ENCODE results near the gene GRID1.

GRID1 gene

DNA sequence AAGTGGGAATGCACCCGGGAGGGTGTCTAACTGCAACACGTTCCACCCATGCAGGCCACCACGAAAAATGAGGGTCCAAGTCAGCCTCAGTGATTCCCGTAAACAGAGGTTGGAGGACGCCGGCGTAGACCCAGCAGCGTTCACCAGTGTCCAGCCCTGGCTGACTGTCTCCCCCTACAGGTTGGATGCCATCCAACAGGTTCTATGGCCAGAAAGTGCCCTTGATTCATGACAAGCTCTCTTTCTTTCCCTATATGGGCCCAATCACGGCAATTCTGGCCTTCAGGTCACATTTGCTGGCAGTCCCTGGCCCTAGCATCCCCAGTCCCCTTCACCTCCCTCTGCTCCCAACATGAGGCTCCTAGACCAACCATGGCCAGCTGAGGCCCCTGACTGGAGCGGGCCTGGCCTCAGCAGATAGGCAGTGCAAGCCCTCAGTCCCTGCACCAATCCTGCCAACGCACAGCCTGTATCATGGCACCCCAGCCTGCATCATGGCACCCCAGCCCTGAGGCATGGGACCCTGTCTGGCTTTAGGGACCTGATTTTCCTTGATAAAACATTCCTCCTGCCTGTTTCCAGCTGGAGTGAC is 227.4 kb downstream of the GRID1 start:
- no peak for DNase-seq (ENCODE audit: low read depth in 2 of 2)

DNA sequence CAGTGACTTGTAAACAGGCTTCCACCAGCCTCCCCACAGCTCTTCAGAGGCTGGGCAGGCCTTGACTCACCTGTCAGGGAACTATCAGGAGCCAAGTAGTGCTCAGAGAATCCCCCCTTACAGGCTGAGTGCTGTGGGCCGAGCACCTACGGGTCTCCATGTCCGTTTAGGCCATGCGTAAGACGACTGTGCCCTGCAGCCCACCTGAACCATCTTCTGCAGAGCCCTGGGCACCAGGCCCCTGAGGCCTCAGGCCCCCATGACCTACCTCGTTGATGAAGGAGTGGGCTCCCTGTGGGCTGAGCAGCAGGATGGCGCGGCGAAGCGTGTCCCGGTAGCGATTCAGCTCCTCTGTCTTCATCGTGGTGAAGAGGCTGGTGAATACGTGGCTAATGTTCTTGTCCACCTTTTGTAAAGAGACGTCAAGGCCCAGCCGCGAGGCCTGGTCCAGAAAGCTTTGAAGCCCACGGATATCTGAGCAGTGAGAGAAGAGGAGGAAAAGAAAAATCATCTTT is 228.0 kb downstream of the GRID1 start:
- no peak for DNase-seq (ENCODE audit: low read depth in 2 of 2)

DNA sequence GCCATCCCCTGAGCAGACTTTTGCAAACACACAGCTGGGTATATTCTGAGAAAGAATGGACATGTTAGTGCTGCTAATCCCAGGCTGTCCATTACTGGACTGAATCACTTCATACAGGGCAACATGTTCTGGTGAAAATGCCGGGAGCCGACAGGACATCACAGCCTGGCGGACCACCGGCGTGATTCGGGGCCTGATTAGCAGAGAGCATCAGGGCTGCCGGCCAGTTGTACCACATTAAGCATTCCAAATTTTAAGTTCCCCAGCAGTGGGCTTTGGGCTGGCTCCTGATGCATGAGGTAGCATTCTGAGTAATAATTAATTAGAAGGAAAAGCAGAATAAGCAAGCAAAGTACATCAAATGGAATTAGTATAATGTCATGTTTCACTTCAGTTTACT is 229.0 kb downstream of the GRID1 start:
- no peak for DNase-seq (ENCODE audit: low read depth in 2 of 2)

DNA sequence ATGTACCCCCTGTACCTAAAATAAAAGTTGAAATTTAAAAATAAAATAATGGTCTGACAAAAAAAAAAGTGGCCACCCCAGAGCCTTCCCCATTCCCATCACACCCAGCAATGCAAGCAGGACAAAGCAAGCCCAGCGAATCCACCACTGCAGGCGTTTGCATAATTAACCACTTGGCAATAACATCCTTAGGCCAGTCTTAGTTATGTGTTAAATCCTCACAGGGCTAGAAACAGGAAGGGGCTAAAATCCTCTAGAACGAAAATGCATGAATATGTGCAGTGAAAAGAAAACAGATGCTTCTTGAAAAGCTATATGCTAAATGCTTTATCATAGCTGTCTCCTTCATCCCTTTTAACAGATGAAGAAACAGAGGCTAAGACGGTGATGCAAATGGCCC is 229.7 kb downstream of the GRID1 start:
- DNase-seq (ENCODE audit: low read depth in 2 of 2) = no peak

DNA sequence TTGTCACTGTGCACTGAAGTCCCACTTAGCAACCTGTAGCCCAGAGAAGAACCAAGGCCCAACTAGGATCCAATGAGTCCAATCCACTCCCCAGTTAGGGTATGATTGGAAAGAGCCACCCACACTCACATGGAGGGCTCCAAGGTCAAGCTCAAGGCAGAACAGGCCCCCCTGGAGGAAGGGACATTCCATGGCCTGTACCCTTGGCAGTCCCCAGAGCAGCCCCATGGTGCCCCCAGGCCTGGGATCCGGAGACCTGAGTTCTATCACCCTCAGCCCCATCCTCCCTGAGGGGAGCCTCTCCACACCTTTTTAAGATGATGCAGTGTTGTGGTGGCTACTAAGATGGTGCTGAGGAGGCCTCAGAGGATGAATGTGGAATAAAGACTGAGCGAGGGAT is 231.4 kb downstream of the GRID1 start:
- no peak for DNase-seq (ENCODE audit: low read depth in 2 of 2)

DNA sequence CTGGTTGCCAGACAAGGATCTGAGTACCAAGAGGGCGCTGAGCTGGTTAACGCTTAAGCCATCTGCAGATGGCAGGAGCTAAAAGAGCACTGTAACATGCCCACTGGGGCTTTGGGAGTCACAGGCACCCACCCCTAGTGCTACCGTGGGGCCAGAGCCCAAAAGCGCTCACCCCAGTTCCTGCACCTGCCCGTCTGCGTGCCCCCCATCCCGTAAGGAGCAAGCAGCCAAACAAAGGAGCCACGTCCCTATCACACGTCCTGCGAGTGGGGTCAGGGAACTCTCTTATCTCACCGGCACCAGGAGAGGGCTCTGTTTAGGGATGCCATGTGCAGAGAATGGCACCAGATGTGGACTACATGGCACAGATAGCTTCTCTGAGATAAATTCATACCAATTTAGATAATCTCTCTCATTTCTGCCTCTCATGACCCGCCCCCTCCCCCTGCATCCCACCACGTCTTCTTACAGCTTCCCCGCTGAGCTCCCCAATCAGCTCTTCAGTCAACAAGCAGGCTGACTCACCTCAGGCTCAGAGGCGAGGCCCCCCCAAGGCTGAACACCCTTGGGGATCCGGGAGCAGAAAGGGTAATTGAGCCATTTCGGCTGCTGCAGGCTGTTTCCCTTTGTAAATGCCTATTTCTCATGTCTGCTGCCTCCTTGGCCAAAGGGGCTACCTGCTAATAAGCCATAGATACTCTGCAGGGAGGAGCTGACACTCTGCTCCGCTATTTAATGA is 235.7 kb downstream of the GRID1 start:
- no peak for DNase-seq (ENCODE audit: low read depth in 2 of 2)

DNA sequence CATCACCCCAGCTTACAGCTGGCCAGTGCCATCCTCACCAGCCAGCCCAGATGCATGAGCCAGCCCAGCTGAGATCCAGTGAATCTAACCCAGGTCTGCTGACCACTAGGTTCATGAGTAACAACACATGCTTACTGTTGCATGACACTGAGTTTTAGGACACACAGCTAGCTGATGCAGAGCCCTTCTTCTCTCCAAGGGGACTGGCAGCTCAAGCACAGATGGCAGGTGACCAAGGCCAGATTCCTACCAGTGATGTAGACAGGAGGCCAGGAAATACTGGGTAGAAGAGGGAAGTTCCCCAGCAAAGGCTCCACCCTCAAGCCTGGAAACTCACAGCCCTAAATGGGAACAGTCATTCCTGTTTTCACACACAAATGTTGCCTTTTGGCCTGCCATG is 236.6 kb downstream of the GRID1 start:
- DNase-seq (ENCODE audit: low read depth in 2 of 2) = no peak

DNA sequence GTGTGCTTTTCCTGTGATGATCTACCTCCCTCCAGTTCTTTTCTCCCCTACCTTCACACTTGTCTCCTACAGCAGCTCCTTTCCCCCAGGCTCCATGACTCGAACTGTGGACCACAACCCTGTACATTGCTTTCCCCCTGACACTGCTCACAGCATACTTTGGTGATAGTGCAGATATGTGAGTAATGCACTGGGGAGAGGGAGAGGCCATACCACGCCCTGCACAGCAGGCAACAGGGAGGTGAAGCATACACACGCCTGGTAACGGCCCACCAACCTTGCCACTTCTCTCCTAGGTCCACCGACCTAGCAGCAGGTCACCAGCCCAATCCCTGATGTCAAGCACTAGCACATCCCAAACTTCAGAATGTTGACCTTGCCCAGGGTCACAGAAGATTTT is 238.2 kb downstream of the GRID1 start:
- no peak for DNase-seq (ENCODE audit: low read depth in 2 of 2)

DNA sequence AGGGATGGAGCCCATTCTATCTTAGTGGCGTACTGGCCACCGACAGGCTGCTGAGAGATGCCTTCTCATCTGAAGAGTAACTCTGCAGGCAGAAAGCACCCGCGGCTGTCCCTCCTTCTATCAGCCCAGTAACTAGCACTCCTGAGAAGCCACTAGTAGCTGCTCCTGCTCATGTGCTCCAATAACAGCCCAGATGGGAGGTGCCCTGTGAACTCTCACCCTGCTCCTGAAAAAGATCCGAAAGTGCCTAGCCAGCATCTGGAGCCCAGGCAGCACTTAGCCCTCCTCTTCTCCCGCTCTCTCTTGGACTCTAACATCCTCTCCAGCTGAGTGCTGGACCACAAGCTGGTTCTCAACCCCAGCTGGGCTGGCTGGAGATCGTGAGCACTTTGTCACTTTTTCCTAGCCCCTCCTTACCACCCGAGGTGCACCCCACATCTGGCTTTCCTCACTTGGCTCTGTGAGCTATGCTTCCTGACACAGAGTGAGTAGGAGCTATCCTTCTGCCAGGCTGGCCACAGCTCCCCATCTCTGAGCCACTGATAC is 239.2 kb downstream of the GRID1 start:
- no peak for DNase-seq (ENCODE audit: low read depth in 2 of 2)

DNA sequence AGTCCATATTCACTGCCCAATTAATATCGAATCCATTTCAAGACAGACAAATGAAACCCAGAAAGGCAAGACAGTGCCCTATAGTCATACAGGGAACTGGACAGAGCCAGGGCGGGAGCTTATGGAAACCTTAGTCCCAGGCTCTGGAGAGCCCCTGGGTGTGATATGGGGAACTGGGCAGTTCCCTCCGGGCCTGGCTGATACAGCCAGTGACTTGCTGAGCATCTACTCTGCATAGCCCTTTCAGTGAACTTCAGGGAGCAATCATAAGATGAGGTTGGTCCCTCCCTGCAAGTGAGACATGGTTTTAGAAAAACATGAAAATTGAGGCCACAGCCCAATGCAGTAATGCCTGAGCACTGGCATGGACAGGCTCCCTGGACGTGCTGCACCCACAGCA is 241.9 kb downstream of the GRID1 start:
- DNase-seq (ENCODE audit: low read depth in 2 of 2) = no peak

DNA sequence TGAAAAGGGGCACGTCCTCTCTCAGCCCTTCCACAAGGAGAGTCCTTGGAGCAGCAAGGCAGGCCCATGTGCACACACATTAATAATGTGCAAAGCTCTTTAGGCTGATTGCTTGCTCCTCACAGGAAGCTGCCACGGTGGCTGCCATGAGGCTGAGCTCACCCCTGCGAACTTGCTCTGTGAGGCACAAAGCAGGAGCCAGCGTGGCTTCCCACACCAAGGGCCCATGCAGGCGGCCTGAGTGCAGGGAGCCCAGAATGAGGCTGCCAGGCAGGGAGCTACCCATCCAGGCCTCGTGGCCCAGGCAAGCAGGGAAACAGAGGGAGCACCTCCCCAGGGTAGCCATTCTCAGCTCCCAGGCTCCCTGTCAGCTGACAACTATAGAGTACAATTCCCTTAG is 242.9 kb downstream of the GRID1 start:
- DNase-seq (ENCODE audit: low read depth in 2 of 2) = no peak

DNA sequence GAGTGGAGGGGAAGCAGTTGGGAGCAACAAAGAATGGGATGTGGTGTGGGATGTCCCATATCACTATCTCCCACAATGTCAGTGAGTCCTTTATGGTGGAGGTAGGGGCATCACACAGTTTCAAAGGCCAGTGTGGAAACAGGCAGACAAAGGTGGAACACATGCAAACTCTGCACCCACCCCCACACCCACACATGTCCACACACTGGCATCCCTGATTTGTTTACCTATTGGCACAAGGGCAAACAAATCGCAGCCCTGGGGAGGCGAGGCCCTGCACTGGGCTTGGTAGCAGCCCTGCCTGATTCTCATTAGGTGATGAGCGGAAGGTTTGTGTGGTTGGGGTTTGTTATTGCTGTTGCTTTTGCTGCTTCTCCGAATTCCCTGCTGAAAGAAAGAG is 243.3 kb downstream of the GRID1 start:
- no peak for DNase-seq (ENCODE audit: low read depth in 2 of 2)

DNA sequence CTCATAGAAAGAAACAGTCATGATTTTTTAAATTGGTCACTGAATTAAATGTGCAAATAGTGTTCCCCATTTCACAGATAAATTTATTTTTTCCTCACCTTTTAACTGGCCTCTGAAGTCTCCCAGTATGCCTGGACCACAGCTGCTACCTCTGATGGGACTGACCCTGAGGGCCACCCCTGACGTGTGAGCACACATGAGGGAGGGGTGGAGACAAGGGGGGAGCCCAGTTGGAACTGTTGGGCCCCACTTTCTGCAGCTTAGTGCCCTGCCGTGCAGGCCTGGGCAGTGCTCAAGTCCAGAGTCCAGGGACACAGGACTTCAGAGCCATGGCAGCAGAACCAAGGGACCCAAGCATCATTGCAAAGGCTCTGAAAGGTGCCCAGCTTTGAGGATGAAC is 243.9 kb downstream of the GRID1 start:
- DNase-seq (ENCODE audit: low read depth in 2 of 2) = no peak

DNA sequence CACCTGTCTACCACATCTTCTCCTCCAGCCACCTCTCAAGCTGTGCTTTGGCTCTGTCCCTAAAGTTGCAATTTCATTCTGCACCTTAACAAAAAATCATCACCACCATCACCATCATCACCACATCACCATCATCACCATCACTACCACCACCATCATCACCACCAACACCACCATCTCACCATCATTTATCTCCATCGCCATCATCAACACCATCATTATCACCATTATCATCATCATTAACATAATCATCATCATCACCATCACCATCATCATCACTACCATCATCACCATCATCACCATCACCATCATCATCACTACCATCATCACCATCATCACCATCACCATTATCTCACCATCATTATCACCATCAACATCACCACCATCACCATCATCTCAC is 245.4 kb downstream of the GRID1 start:
- no peak for DNase-seq (ENCODE audit: low read depth in 2 of 2)

DNA sequence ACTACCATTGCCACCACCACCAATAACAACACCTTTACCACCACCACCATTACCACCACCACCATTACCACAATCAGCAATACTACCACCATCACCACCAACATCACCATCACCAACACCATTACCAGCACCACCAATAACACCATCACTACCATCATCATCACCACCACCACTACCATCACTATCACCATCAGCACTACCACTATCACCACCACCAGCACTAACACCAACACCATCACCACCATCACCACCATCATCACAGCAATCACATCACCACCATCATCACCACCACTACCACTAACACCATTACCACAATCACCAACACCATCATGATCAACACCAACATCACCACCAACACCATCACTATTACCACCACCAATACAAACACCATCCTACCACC is 249.5 kb downstream of the GRID1 start:
- DNase-seq (ENCODE audit: low read depth in 2 of 2) = no peak

DNA sequence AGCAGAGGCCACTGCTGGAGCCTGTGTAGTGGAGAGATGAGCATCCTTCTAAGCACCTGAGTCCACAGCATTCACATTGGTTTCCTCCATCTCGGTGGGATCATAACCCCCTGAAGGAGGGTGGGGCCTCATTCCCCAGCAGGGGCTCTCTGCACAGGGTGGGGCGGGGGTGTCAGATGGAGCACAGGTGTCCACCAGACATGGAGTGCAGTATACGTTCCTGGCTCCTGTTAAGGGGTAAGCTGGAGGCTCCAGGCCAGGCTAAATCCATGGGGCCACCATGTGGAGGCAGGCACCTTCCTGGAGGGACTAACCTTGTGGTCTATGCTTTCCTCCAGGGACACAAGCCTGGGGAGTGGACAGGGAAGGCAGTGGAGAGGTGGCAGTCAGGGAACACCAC is 252.6 kb downstream of the GRID1 start:
- DNase-seq (ENCODE audit: low read depth in 2 of 2) = no peak

DNA sequence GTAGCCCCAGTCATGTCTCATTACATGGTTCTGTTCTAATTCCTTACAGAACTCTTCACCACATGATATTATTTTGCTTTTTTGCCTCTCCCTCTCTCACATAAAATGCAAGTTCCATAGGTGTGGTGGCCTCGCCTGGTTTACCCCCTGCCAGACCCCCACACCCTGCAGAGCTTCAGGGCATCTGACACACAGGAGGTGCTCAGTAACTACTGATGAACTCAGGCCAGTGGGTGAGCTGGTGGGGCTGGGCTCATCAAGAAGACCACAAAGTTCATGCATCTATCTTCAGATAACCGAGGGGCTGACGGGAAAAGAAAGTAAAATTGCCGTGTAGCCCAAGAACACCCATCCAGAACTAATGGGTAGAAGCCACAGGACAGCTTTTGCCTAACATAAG is 253.1 kb downstream of the GRID1 start:
- DNase-seq (ENCODE audit: low read depth in 2 of 2) = no peak

DNA sequence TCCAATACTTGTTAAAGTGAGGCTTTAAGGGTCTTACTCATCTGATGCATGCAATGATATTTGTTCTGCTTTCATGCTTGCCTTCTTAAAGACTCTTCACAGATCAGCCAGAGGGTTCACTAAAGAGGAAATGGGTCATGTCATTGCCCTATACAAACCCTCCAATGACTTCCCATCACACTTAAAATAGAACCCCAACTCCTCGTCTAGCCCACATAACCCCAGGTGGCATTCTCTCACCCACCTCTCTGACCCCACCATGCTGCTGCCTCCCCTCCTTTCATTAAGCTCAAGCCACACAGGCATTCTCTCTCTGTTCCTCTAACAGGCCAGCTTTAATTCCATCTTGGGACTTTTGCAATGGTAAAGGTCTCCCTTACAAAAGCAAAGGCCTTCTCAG is 253.6 kb downstream of the GRID1 start:
- no peak for DNase-seq (ENCODE audit: low read depth in 2 of 2)

DNA sequence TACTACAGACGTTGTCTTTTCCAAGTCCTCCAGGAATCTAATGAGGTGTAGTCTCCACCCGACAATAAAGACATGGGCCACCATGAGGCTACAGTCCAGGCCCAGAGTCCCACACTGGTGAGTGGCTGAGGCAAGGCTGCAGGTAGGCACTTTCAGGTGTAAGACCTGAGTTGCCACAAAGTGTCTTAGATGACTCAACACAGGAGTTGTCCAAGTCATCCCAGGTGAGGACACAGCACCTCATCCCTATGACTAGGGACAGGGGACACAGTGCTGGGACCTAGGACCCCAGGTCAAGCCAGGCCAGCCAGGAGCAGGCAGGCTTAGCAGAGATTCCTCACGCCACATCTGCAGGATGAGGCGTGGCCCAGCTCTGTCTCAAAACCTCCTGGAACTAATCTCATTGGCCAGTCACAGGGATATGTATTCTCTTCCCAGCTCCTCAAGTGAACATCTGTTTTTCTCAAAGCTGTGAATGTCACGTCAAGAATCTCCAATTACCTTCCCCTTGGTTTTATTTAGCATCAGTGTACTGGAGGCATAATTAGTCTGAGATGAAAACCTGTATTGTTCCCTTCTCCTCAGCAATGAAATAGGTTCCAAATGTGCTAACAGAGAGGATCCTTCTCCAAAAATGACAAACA is 254.6 kb downstream of the GRID1 start:
- DNase-seq (ENCODE audit: low read depth in 2 of 2) = no peak

DNA sequence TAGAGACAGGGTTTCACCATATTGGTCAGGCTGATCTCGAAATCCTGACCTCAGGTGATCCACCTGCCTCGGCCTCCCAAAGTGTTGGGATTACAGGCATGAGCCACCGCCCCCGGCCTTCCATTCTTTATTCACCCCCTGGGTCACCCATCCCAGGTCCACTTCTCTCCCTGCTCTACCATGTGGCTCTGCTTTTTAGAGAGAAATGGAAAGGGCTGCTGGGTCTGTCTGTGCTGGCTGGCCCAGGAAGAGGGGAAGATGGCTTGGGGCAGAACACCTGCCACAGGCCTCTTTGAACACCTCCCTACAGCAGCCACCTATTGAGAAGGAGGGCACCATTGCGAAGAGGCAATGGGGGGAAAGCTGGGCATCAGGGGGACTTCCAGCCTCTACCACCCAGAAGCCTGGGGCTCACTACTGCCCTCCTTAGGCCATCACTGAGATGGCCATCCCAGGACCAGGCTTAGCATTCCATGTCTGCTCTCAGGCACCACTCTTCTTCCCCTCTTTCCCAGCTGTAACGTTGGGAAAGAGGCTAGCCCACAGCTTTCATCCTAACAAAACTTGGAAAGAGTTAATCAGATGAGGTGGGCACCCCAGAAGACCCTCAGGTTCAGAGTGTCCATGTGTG is 256.3 kb downstream of the GRID1 start:
- no peak for DNase-seq (ENCODE audit: low read depth in 2 of 2)

DNA sequence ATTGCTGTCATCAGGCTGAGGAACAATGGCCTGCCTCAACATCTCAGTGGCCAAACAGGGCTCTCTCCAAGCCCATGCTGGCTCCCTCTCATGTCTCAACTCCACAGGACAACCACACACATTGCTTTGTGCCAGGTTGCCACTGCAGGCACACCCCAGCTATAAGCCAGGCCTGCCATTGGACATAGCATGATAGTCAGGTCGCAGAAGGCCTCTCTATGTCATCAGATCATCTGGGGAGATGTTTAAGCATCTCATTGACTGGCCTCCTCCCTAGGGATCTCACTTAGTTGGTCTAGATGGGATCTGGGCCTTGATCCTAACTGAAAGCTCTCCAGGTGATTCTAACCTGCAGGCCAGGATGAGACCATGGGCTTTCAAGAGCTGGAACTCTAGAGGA is 257.2 kb downstream of the GRID1 start:
- no peak for DNase-seq (ENCODE audit: low read depth in 2 of 2)

DNA sequence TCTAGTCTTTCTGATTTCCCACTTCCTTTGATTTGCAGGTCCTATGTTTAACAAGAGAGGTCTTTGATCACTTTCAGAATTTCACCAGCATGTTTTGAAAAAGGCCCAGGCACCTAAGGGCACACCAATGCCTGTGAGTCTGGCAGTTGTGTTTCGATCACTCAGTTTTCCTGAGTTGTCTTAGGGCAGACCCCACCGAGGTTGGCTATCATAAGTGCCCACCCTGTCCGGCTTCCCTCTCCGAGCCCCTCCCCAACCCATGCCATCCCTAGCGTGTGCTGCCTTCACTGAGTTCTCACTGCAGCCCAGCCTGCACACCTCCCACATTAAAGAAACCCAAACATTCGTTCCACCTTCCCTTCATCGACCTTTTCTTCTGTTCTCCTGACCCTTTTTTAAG is 257.9 kb downstream of the GRID1 start:
- no peak for DNase-seq (ENCODE audit: low read depth in 2 of 2)
